Measurements from ENCODE around the gene TBCCD1.
"Not testable (repeated sequence)": the region's sequence is repeated elsewhere in the genome, so short reads cannot be mapped to it uniquely, and the experiment has no call there.

DNA sequence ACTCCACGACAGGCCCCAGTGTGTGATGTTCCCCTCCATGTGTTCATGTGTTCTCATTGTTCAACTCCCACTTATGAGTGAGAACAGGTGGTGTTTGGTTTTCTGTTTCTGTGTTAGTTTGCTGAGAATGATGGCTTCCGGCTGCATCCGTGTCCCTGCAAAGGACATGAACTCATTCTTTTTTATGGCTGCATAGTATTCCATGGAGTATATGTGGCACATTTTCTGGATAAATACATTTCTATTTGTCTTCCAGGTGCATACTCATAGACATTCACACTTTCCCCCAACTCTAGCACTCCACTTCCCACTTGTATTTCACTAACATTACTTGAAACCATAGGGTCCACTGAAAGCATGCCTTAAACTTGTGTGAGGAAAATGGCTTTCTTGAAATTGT, 35.4 kb downstream of the TBCCD1 start:
- TF ChIP-seq, protein P1, sequence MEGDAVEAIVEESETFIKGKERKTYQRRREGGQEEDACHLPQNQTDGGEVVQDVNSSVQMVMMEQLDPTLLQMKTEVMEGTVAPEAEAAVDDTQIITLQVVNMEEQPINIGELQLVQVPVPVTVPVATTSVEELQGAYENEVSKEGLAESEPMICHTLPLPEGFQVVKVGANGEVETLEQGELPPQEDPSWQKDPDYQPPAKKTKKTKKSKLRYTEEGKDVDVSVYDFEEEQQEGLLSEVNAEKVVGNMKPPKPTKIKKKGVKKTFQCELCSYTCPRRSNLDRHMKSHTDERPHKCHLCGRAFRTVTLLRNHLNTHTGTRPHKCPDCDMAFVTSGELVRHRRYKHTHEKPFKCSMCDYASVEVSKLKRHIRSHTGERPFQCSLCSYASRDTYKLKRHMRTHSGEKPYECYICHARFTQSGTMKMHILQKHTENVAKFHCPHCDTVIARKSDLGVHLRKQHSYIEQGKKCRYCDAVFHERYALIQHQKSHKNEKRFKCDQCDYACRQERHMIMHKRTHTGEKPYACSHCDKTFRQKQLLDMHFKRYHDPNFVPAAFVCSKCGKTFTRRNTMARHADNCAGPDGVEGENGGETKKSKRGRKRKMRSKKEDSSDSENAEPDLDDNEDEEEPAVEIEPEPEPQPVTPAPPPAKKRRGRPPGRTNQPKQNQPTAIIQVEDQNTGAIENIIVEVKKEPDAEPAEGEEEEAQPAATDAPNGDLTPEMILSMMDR (IDR thresholded peaks at IDR 0.05): not testable (repeated sequence)
- TF ChIP-seq POLR2A (IDR thresholded peaks at IDR 0.05): not testable (repeated sequence)
